NK-92 (cell line): Measurements from ENCODE around the gene FAM241B.

Source experiments
- DNase-seq: peaks from one replicate; lab custom pipeline; 2025; ENCODE audit not compliant: unreplicated experiment; lab: John Stamatoyannopoulos, UW

Gene FAM241B, protein sequence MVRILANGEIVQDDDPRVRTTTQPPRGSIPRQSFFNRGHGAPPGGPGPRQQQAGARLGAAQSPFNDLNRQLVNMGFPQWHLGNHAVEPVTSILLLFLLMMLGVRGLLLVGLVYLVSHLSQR

DNA sequence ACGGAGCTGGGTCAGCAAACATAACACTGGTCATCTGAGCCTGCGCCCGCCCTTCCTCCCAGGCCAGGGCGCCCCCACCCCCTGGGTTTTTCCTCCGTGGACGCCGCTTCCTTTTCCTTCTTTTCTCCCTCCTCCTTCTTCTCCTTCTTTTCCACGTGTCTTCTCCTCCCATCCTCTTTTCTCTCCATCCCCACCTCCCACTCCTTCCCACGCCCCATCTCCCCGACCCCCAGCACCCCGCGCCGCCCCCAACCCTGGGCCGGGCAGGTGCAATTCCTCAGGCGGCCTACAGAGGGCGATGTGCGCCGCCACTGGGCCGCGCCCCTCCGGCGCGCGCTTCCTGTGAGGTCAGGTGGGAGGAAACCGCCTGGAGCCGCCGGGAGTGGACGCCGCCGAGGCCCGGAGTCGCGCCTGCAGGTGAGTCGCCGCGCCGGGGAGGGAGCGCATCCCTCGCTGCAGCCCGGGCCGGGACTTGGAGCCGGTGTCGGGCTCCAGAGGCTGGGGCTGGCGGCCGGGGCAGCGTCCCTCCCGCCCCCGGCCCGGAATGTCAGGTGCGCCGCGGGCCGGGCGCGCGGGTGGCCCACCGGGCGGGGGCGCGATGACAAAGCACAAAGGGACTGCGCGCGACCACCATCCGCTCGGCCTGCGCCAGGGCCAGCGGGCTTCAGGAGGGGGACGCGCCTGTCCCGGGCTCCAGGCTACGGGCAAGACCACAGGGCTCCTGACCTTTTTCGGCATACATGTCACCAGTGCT is at the start of gene FAM241B:
Gene FAM241B (plus strand): TSS at position 351 of the 754 bp plus-strand sequence. CDS start 1,497 bp downstream, outside the sequence.
- no peak for DNase-seq

DNA sequence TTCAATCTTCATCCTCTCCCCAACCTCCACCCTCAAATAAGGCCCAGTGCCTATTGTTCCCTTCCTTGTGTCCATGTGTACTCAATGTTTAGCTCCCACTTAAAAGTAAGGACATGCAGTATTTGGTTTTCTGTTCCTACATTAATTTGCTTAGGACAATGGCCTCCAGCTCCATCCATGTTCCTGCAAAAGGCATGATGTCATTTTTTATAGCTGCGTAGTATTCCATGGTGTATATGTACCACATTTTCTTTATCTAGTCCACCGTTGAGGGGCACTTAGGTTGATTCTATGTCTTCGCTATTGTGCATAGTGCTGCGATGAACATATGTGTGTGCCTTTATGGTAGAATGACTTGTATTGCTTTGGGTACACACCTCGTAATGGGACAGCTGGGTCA is 49.6 kb upstream of the FAM241B start:
- no peak for DNase-seq

DNA sequence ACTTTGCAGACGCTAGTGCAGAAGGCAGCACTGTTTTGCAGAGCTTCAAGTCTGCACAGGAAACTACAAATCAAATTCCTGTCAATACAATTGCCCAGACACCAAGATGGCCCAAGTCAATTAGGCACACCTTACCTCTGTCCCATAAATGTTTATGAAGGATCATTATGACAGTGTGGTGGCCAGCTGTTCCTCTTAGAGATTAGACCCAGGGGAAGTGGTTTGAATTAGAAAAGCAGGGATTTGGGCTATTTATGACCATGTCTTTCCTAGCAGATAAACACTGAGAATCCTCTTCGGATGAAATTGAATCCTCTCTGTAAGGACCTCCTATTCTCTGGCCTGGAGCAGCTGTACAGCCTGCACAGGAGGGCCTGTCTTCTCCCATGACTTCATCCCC is 46.9 kb upstream of the FAM241B start:
- DNase-seq, result no peak

DNA sequence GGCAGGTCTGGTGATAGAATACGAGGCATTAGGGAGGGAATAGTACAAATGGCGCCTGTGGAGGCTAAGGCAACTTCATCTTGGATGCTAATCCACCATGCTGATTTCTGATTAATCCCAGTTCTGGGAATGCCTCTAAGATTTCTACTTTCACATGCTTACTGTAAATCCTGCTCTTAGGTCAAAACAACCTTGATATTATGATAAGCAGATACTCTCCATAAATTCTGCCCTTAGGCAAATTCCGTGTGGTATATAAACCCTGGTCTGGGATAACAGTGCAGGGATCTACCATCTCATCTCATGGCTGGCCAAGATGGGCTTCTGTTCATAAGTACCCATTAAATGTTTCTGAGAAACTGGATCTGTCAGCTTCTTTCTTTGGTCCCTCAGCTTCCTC is 45.4 kb upstream of the FAM241B start:
- DNase-seq, result no peak

DNA sequence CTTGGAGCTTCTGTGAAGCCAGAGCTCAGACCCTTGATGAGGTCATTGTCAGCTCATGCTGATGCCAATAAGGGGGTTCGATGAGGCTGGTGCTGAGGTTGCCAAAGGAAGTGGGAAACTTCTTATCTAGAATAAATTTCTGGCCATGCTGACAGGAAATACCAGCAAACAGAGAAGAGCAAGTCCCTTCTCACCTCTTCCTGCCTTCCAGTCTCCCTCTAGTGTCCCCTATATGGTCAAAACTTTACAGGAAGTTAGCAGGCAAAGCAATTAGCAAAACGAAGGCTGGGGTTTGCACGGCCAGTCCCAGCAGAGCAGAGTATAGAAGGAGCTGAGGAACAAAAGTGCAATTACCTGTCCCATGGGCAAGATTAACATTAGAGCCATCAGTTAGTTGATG is 41.7 kb upstream of the FAM241B start:
- DNase-seq, result no peak

DNA sequence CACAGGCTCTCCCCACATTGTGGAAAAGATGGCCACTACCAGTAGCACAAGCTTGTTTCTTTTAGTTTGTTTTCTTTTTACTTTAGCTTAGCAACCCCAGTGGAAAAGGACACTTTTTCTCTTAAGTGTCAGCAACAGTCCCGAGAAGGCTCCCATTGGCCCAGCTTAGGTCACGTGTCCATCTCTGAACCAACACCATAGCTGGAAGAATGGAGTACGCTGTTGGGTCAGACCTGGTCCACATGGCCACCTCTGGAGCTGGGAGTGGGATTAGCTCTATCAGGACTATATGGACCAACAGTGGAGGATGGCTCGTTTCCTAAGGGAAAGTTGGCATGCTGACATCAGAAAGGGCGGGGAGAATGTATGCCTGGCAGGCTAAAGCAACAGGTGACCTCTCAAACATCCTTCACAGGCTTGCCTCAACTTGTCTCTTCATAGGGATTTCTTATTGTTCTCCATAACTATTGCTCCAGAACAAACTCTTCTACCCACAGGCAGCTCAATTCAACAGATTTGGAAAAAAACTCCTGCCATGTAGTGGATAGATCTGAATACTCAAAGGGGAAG is 29.2 kb upstream of the FAM241B start:
- DNase-seq, result no peak

DNA sequence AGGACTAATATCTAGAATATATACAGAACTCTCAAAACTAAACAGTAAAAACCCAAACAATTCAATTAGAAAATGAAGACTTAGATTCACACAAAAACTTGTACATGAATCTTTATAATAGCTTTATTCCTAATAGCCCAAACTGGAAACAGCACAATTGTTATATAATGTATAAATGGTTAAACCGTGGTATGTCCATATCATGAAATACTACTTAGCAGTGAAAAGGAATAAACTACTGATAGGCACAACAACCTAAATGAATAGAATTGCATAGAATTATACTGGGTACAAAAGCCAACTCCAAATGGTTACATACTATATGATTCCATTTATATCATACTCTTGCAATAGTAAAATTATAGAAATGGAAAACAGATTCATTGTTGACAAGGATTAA is 21.0 kb upstream of the FAM241B start:
- DNase-seq, result no peak

DNA sequence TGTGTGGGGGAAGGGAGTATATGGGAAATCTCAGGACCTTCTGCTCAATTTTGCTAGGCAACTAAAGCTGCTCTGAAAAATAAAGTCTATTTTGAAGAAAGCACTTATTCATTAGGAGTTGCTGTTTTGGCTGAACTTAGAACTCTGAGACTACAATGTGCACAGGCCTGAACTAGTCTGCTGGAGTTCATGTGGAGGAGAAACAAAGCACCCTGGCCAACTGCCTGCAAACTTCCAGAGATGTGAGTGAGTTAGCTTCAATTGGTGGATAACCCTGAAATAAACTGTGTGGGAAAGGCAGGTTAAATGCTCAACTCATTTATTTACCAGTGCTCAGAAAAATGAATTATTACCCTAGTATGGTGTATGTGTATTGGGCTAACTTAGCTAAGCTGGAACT is 17.3 kb upstream of the FAM241B start:
- no peak for DNase-seq

DNA sequence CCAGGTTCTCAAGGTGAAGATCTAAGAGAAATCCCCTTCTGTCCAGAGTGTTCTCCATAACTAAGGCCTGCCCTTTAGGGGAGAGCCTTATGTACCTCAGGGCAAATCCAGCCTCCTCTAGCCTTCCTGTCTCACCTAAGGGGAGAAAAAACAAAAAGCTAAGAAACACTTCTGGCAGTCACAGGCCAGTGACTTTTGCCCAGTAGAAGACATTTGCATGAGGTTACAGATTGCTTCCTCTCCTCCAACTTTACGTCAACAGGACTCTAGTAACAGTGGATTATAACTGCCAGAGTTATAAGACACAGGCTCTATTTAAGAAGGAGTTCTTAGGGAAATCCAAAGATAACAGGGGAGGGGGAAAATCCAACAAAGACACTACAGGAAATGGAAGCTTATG is 15.9 kb upstream of the FAM241B start:
- DNase-seq, result no peak

DNA sequence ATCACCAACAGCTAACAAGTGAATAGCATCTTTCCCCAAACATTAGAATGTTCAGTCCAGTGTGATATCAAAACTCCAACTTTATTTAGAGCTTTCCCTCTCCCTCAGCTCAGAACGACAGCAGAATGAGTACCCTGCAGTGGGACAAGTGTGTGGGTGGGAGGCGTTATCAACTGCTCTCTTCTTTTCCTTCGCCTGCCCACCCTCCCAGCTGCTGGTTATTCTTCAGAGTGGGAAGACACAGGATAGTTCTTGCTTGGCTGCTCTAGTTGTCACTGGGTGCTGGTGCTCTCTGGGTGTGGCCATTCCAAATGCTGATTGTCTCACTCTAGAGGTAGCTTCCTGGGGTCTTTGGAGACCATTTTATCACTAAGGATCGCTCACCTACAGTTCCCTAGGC is 13.7 kb upstream of the FAM241B start:
- no peak for DNase-seq

DNA sequence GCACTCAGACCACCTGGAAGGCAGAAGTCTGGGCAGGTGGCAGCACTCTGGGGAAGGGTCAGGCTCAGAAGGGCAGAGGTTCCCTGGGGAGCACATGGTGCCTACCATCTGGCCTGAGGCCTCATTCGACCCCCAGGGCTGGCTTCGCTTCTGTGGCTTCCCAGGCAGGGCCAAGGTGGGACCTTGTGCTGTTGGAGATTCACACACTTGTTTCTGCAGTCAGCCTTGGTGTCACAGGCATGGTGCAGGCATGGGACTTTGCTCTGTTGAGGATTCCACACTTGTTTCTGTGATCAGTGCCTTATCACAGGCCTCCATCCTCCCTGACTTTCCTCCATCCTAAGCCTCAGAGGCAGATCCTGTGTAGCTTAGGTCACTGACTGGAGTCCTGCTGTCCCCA is 11.3 kb upstream of the FAM241B start:
- no peak for DNase-seq

DNA sequence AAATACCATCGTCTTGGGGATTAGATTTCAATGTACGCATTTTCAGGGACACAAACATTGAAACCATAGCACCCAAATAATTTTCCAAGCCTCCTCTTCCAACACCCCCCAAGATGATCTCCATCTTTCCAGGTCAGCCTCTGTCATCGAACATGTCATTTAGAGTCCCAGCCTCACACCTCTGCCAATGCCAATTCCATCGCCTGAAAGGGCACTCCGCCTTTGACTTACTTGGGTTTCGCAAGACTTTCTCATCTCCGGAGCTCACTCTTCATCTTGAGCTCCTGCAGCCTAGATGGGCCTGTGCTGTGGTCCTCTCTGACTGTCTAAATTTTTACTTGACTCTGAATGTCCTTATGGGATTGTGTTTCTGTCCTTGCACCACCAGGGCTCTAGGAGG is 10.4 kb upstream of the FAM241B start:
- DNase-seq, result no peak

DNA sequence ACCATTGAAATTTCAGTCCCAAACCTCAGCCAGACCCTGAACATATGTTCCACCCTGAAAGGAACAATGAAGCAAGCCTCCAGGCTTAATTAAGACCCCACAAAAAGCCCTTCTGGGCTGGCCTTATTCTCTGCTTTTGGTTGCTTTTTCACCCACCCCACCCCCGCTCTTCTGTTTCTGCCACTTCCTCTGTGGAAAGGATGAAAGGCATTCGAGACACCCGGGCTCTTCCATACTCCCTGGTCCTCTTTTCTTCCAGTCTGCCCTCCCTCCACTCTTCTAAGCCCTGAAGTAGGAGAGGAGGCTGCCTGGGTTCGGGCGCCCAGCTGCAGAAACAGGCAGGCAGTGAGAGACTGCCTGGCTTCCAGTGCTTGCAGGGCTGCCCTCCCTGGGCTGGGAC is 9.4 kb upstream of the FAM241B start:
- no peak for DNase-seq

DNA sequence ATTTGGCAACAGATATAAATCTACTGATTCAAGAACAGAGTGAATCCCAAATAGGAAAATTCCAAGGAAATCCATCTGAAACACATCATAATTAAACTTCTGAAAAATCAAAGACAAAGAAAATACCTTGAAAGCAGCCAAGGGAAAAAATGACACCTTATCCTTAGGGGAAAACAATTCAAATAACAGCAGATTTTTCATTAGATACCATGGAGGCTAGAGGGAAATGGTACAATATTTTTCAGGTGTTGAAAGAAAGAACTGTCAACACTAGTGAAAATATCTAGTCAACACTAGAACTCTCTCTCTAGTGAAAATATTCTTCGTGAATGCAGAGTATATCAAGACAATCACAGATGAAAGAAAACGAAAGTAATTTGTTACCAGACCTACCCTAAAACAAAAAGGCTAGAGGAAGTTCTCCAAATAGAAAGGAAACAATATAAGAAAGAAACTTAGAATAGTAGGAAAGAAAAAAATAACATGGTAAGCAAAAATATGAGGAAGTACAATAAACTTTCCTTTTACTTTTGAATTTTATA is 5.7 kb upstream of the FAM241B start:
- DNase-seq, result no peak

DNA sequence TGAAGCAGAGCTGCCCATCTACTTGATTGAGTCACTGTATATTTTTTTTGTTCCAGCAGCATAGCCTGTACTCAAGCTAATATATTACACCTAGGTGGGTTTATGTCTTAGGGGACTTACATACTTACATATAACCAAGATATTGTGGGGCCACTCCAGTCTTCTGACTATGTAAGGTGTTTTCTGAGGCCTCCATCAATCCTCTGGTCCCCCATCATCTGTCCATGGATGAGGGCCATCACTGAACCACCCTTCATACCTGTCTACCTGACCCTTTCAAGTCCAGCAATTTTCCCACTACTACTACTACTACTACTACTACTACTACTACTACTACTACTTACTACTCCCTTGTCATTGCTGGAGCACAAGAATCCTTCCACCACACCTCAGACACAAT is 3.2 kb upstream of the FAM241B start:
- DNase-seq, result no peak

DNA sequence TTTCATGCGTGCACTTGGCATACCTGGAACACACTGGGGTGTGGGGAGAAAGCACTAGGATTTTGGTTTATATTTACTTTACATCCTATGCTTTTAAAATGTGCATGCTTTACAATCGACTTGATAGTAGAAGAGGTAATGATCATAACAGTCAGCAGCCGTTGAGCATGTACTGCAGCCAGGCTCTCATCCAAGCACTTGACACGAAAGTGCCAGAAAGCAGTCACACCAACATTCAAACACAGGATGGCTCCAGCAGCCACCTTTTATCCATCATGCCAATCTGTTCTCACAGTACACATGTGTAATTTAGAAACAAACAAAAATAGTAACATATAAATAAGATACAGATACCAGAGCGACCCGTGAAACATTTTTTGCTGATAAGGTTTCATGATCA is 1.2 kb upstream of the FAM241B start:
- no peak for DNase-seq

DNA sequence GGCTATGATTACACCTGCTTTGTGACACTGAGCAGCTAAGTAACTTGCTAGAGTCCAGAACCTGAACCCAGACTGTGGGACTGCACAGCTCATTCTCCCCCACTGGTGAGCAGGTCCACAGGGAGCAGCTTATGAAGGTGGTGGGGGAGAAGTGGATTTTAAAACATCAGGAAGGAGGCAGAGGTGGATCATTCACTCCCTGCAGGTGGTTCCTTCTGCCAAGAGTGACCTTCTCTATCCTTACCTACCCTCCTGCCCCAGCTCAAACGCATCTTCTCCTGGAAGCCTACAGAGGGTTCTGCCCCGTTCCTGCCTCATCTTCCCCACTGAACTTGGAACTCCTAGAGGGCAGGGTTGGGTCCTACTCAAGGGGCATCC is 539 bp upstream of the FAM241B start:
- no peak for DNase-seq

DNA sequence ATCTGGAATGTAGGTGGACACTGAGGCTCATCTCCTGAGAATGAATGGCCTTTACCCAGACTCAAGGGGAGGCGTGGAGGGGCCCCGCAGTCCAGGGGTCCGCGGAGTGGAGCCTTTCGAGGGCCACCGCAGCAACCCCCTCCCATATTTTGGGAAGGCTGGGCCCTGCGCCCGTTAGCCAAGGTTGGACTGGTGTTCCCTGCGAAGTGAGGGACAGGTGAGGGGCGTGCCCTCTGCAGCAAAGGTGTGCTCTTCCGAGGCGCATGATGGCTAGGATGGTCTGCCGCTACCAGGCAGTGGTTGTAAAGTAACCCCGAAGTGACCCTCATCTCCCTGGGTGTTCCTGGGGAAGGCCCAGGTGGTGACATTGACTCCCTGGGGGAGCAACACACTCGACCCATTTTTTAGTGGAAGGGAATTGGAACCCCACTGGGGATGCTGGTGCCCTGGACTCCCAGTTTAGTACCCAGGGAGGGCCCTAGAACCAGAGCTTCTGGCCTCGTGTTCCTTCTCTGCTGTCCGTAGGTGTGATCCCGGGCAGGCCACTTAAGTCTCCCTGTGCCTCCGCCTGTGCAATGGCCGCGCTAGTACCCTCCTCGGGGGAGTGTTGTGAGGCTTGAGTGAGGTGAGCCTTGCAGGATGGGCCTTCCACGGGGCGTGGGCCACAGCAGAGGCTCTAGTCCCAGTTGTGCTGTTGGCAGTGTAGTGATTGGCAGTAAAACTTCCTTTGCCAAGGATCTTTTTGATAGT is 779 bp downstream of the FAM241B start:
- DNase-seq, result no peak

DNA sequence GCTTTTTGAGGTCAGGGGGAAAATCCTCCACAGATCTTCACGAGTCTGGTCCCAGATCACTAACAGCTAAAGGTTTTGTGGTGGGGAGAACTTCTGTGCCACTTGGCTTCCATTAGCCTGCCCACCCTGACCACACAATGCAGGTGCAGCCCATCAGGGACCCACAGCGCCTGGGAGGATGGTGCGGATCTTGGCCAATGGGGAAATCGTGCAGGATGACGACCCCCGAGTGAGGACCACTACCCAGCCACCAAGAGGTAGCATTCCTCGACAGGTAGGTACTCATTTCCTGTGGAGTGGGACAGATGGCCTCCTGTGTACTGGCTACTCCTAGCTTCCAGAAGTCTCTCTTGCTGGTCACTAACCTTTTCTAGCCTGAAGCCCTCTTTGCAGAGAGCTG is 1.5 kb downstream of the FAM241B start:
- no peak for DNase-seq

DNA sequence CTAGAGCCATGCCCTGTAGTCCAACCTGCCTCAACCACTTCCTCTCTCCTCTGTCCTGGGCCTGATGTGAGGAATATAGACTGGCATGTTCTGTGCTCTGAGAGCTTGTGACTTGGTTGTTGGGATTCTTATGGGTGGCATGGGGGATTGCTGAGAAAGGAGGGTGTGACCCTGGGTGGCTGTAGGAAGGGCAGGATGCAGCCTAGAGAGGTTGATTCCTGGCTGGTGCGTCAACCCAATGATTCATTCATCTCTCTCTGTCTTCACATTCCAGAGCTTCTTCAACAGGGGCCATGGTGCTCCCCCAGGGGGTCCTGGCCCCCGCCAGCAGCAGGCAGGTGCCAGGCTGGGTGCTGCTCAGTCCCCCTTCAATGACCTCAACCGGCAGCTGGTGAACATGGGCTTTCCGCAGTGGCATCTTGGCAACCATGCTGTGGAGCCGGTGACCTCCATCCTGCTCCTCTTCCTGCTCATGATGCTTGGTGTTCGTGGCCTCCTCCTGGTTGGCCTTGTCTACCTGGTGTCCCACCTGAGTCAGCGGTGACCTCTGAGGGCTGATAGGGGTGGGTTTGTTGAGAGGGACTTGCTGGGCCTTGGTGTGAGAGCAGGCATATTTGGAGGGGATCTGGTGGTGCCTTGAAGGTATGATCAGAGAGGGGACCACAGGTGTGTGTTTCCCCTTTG is 2.6 kb downstream of the FAM241B start:
- DNase-seq, result no peak
